ENCODE measurements around the gene MDFI. TPM values are rescaled to one million over a fixed set of nuclear protein-coding genes. Genes with fewer than 3 reads are reported as not detected.

MDFI gene, protein sequence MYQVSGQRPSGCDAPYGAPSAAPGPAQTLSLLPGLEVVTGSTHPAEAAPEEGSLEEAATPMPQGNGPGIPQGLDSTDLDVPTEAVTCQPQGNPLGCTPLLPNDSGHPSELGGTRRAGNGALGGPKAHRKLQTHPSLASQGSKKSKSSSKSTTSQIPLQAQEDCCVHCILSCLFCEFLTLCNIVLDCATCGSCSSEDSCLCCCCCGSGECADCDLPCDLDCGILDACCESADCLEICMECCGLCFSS
- 205 and 262 TPM in 2 replicates for total RNA-seq (2014; rRNA removed; shearing (Covaris generic))

DNA sequence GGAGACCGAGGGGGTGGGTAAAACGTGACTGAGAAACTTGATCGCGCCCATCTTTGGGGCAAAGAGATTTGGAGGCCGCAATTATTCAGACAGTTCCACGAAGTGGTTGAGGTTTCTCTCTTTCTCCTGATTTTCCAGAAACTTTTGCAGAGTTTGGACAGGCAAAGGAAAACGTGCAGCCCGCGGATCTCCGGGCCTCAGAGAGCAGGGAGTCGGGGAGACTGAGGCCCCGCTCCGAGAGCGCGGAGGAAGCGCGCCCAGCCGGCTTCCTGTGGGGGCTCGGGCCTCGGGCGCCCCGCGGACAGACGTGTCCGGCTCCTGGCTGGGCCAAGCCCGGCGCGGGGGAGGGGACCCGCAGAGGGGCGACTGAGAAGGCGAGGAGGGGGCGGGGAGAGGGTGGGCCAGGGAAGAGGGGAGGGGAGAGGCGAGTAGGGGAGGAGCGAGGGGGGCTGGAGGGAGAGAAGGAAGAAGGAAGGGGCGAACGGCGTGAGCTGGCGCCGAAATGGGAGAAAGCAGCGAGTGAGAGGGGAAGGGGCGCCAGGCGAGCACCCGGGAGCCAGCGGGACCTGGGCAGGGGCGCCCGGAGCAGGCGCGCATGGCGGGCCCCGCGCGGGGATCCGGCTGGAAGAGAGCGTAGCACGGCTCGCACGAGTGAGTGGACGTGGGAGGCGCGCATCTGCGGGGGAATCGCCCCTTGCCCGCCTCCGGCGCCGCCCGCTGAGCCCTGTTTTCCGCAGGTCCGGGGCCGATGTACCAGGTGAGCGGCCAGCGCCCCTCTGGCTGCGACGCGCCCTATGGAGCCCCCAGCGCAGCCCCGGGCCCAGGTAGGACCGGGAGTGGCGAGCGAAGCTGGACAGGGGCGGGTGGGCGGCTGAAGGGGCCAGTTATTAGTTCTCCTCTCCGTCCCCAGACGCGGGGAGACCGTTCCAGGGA, at the start of gene MDFI:
Gene MDFI (plus strand): TSS at position 467 of the 933 bp plus-strand sequence. CDS start 282 bp downstream, at position 749.
- Histone ChIP-seq H3K36me3 (replicated peaks; ENCODE audit: control insufficient read depth, insufficient read depth, low read length) (no peaks in the 10 kb centered on the region; the same call in 1 of the 2 replicates), H3K4me3 (ENCODE audit: insufficient read depth, low read depth, low read length) (peak within 1 kb of the TSS; percentile 98), H3K27me3 (ENCODE audit: control insufficient read depth, insufficient read depth, low read length) (peaks cover 30% of the 10 kb centered on the region)
- peak; percentile 94 for DNase-seq

DNA sequence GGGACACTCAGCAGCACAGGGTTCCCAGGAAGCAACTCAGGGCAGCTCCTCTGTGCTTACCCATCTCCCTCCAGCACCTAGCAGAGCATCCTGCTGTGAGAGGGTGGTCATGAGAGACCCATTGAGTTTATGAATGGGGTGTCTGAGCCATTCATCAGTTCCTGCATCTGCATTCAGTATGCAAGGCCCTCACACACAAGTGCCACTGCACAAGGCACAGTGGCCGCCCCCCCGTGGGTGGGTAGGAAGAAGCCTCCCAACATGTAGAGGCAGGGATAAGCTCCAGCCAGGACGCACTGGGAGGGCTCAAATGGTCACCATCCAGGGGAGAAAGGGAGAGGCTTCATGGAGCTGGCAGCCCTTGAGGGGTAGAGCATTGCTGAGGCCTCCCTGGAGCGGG, 49.0 kb upstream of the MDFI start:
- Histone ChIP-seq H3K4me3 (ENCODE audit: insufficient read depth, low read depth, low read length) (no peak overlapping the region), H3K36me3 (replicated peaks; ENCODE audit: control insufficient read depth, insufficient read depth, low read length) (no peaks in the 10 kb centered on the region), H3K27me3 (ENCODE audit: control insufficient read depth, insufficient read depth, low read length) (peaks cover 7% of the 10 kb centered on the region; the same call in 1 of the 2 replicates)
- DNase-seq, result no peak

DNA sequence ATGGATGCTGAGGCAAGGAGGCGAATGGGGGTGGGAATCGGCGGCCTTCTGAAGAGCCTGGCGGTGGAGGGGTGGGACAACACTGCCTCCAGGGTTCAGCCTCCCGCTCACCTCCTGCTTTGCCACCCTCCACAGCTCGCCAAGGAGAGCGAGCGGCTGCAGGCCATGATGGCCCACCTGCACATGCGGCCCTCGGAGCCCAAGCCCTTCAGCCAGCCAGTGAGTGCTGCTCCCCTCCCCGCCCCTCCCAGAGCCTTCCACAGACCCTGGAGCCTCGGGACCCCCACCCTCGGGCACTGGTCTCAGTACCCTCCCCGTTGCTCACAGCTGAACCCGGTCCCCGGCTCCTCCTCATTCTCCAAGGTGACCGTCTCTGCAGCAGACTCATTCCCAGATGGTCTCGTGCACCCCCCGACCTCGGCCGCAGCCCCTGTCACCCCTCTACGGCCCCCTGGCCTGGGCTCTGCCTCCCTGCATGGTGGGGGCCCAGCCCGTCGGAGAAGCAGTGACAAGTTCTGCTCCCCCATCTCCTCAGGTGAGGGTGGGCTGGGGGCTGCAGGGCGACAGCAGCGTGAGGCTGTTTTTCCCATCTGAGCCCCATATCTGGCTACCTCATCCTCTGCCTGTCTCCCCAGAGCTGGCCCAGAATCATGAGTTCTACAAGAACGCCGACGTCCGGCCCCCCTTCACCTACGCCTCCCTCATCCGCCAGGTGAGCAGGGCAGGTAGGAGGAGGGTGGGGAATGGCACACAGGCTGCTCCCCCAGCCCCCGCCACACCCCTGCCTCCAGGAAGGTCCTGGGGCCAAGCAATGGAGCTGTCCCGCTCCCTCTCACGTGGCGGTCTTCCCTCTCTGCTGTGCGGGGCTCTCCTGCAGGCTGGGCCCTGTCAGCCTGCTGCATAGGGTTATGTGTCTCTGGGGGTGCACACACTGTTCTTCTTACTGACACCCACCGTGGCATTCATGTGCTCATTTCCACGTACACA, 48.3 kb upstream of the MDFI start:
- H3K4me3 ChIP-seq (ENCODE audit: insufficient read depth, low read depth, low read length), result no peak overlapping the region
- no peak for DNase-seq
- H3K36me3 ChIP-seq (replicated peaks; ENCODE audit: control insufficient read depth, insufficient read depth, low read length), result no peaks in the 10 kb centered on the region
- peaks cover 7% of the 10 kb centered on the region; the same call in 1 of the 2 replicates for H3K27me3 ChIP-seq (ENCODE audit: control insufficient read depth, insufficient read depth, low read length)

DNA sequence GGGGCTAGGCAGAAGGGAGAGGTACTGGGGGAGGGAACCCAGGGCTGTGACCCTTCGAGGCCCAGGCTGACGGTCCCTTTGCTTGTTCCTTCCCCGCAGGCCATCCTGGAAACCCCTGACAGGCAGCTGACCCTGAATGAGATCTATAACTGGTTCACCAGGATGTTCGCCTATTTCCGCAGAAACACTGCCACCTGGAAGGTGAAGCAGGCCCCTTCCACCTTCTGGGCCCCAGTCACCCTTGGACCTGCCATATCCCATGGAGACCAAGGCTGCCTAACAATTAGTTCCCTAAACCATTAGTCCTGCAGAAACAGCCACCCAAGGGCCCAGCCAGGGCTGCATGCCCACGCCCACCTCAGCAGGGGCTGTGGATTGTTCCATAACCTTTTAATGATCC, 47.1 kb upstream of the MDFI start:
- no peaks in the 10 kb centered on the region for H3K36me3 ChIP-seq (replicated peaks; ENCODE audit: control insufficient read depth, insufficient read depth, low read length)
- no peak overlapping the region for H3K4me3 ChIP-seq (ENCODE audit: insufficient read depth, low read depth, low read length)
- no peak for DNase-seq
- peaks cover 7% of the 10 kb centered on the region; the same call in 1 of the 2 replicates for H3K27me3 ChIP-seq (ENCODE audit: control insufficient read depth, insufficient read depth, low read length)

DNA sequence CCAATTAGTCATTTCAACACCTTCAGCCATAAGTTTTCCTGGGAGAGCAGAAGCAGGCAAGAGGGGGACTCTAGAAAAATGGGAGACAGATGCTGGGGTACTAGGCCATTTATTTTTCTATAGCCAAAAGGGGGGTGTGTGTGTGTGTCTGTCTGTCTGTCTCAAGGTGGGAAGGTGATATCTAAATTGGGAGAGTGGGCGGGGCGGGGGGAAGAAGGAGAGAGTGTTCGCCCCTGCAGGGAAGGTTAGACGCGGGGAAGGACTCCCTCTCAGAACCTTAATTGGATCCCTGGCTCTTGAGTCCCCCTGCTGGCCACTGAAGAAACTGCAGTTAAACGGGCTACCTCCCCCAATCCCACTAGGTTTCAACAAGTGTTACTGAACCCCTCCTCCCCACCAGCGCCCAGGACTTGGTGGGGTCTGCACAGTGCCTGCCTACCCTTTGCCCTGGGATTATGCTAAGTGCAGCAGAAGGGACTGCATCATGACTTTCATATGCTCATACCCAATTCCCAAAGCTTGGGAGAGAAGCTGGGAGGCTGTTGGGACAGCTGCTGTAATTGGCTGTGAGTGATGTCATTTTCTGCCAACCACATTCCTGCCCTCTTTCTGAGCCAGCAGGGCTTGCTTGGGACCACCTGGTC, 46.3 kb upstream of the MDFI start:
- Histone ChIP-seq H3K4me3 (ENCODE audit: insufficient read depth, low read depth, low read length) (no peak overlapping the region), H3K36me3 (replicated peaks; ENCODE audit: control insufficient read depth, insufficient read depth, low read length) (no peaks in the 10 kb centered on the region), H3K27me3 (ENCODE audit: control insufficient read depth, insufficient read depth, low read length) (peaks cover 7% of the 10 kb centered on the region; the same call in 1 of the 2 replicates)
- peak; percentile 96 for DNase-seq

DNA sequence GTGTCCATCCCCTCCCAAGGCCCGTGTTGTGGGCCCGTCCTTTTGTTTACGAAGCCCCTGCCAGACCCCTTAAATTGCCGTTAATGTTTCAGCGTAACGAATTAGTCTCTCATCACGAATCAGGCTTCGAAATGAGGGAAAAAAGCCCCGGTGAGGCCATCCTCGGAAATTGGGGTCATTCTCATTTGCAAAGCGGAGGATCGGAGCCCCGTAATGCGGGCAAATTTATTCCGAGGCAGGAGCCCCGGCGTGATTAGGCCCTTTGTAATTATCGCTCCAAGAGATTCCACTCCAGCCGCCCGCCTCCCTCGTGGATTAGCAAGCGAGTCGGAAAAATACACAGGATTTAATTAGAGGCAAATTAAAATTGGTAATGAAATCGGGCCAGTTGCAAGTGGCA, 44.9 kb upstream of the MDFI start:
- H3K4me3 ChIP-seq (ENCODE audit: insufficient read depth, low read depth, low read length), result no peak overlapping the region
- DNase-seq, result no peak
- H3K27me3 ChIP-seq (ENCODE audit: control insufficient read depth, insufficient read depth, low read length), result peaks cover 7% of the 10 kb centered on the region; the same call in 1 of the 2 replicates
- H3K36me3 ChIP-seq (replicated peaks; ENCODE audit: control insufficient read depth, insufficient read depth, low read length), result no peaks in the 10 kb centered on the region

DNA sequence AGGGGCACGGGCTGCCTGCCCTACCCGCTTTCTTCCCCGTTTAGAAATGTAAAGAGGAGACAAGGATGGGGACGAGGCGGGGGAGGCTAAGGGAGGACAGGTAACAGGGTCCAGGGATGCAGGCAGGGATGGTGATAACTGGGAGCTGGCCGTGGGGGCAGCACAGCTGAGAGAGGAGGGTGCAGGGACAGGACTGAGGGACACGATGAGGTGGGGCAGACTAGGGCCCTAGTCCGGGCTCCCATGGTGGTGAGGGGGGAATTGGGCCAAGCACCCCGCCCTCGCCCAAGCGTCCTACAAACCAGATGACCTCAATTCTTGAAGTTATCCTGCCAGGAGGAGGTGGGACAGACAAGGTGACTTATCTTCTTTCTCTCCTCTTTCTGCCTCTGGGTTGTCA, 44.4 kb upstream of the MDFI start:
- H3K36me3 ChIP-seq (replicated peaks; ENCODE audit: control insufficient read depth, insufficient read depth, low read length), result no peaks in the 10 kb centered on the region
- H3K27me3 ChIP-seq (ENCODE audit: control insufficient read depth, insufficient read depth, low read length), result peaks cover 7% of the 10 kb centered on the region; the same call in 1 of the 2 replicates
- no peak for DNase-seq
- H3K4me3 ChIP-seq (ENCODE audit: insufficient read depth, low read depth, low read length), result no peak overlapping the region

DNA sequence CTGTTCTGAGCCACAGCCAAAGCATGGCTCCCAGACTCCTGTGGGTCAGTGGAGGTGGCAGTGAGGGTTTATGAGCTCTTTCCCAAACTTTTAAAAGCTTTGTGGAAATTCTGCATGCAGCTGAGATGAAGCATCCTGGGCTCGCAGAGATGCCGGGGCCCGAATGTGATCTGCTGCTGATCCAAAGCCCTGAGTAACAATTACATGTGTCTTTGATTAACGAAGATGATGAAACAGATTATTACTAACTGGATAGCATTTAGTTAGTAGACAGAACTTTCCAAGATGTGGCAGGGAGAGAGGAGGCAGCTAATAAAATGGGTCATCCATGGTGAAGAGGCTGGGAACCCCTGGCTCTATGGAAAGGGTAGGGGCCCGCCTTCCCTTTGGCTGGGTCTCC, 43.9 kb upstream of the MDFI start:
- H3K4me3 ChIP-seq (ENCODE audit: insufficient read depth, low read depth, low read length), result no peak overlapping the region
- peaks cover 4% of the 10 kb centered on the region; the same call in 1 of the 2 replicates for H3K27me3 ChIP-seq (ENCODE audit: control insufficient read depth, insufficient read depth, low read length)
- no peak for DNase-seq
- H3K36me3 ChIP-seq (replicated peaks; ENCODE audit: control insufficient read depth, insufficient read depth, low read length), result no peaks in the 10 kb centered on the region

DNA sequence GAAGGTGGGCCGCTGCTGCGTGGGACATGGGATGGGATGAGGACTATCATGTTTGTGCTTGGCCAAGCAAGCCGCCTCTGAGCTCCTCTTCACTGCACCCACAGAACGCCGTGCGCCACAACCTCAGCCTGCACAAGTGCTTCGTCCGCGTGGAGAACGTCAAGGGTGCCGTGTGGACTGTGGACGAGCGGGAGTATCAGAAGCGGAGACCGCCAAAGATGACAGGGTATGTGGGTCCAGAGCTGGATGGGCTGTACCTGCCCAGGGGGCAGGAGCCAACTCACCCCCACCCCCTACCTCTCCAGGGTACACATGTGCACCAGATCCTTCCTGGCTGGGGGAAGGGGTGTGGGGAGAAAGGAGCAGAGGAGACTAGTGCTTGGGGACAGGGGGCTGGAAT, 43.5 kb upstream of the MDFI start:
- peaks cover 4% of the 10 kb centered on the region; the same call in 1 of the 2 replicates for H3K27me3 ChIP-seq (ENCODE audit: control insufficient read depth, insufficient read depth, low read length)
- no peak for DNase-seq
- no peak overlapping the region for H3K4me3 ChIP-seq (ENCODE audit: insufficient read depth, low read depth, low read length)
- H3K36me3 ChIP-seq (replicated peaks; ENCODE audit: control insufficient read depth, insufficient read depth, low read length), result no peaks in the 10 kb centered on the region

DNA sequence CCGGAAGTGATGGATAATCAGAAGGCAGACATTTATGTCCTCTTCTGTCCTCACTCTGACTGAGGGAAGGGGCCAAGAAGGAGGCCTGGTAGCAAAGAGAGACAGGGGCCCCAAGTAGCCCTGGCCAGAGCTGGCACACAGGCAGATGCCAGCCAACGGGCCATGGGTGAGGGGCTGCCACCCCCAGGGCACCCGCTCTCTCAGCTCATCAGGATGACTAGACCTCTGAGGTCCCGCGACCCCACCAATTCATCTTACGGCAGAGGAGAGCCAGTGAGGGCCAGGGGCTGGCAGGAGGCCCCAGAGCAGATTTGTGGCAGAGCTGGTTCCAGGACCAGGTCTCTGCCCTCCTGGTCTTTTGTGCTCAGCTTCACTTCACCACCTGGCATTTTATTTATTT, 43.1 kb upstream of the MDFI start:
- Histone ChIP-seq H3K36me3 (replicated peaks; ENCODE audit: control insufficient read depth, insufficient read depth, low read length) (no peaks in the 10 kb centered on the region), H3K27me3 (ENCODE audit: control insufficient read depth, insufficient read depth, low read length) (peaks cover 4% of the 10 kb centered on the region; the same call in 1 of the 2 replicates), H3K4me3 (ENCODE audit: insufficient read depth, low read depth, low read length) (no peak overlapping the region)
- no peak for DNase-seq

DNA sequence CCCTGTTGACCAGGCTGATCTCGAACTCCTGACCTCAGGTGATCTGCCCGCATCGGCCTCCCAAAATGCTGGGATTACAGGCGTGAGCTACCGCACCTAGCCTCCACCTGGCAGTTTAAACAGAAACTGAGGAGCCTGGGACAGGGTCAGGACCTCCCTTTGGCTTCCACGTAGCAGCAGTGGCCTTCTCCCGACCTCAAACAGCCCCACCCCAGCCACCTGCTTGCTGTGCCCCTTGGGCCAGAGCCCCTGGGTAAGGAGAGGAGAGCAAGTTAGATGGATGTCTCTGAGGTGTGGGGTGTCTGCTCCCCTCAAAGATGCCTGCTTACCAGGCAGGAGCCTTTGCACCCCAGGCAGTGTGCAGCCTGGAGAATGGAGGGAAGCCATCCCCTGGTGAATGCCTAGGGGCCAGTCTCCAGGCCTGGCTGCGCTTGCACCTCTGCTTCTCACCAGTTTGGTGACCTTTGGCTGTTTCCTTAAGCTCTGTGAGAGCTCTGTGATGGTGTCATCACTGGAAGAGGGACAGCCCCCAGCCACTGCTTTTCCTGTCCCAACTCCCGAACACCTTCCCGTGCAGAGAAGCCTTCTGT, 42.1 kb upstream of the MDFI start:
- Histone ChIP-seq H3K36me3 (replicated peaks; ENCODE audit: control insufficient read depth, insufficient read depth, low read length) (no peaks in the 10 kb centered on the region), H3K27me3 (ENCODE audit: control insufficient read depth, insufficient read depth, low read length) (no peaks in the 10 kb centered on the region; the same call in 1 of the 2 replicates), H3K4me3 (ENCODE audit: insufficient read depth, low read depth, low read length) (no peak overlapping the region)
- no peak for DNase-seq

DNA sequence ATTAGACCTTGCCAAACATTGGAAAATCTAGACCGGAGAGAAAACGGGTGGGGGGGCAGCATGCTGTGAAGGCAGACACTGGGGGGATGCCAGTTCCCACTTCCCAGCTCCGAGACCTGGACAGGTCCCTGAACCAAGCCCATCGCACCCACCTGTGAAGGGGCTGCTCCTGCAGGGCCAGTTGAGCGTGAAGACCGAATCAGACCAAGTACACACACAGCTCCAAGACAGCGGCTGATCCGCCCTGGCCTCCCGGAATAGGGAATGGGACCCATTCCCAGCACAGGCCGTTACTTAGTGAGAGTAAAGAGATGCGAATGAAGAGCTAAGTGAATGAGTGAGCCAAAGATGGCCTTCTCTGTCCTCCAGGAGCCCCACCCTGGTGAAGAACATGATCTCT, 41.5 kb upstream of the MDFI start:
- Histone ChIP-seq H3K36me3 (replicated peaks; ENCODE audit: control insufficient read depth, insufficient read depth, low read length) (no peaks in the 10 kb centered on the region), H3K4me3 (ENCODE audit: insufficient read depth, low read depth, low read length) (no peak overlapping the region), H3K27me3 (ENCODE audit: control insufficient read depth, insufficient read depth, low read length) (no peaks in the 10 kb centered on the region; the same call in 1 of the 2 replicates)
- DNase-seq, result no peak

DNA sequence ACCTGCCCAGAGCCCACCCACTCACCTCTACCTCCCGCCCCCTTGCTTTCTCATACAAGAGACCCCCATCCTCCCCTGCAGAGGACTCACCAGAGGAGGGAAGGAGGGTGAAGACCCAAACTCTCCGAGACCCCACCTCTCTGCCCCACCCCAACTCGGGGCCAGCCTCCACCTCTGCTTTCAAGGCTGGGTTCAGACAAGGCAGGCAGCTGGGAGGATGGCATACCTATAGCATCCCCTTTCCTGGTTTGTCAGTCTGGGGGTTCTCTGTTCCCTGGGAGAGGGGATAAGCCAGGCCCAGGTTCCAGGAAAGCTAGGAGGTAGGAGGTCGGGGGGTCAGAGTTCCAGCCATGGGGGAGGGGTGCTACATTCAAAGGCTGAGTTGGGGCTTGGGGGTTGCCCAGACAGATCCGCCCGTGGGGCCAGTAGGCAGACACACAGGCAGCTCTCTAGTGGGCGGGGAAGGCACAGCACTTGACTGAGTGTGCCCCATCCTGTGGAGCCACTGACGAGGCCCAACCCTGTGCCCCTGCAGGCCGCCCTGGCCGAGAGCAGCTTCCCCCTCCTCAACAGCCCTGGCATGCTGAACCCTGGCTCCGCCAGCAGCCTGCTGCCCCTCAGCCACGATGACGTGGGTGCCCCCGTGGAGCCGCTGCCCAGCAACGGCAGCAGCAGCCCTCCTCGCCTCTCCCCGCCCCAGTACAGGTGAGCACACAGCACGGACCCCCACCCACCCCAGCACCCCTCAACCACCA, 40.8 kb upstream of the MDFI start:
- Histone ChIP-seq H3K27me3 (ENCODE audit: control insufficient read depth, insufficient read depth, low read length) (no peaks in the 10 kb centered on the region; the same call in 1 of the 2 replicates), H3K4me3 (ENCODE audit: insufficient read depth, low read depth, low read length) (no peak overlapping the region)
- no peak for DNase-seq

More for the DNA sequence above, 40.8 kb upstream of the MDFI start:
- H3K36me3 ChIP-seq (replicated peaks; ENCODE audit: control insufficient read depth, insufficient read depth, low read length), result no peaks in the 10 kb centered on the region

Measured in H7 (cell line).